C1 segment of cervical spinal cord (tissue), 14 donors: ENCODE measurements around the gene ZNF14.
A peak's percentile ranks its signal among the peaks of the same experiment; 100 is the strongest.
"Not testable (repeated sequence)": the region's sequence is repeated elsewhere in the genome, so short reads cannot be mapped to it uniquely, and the experiment has no call there.

Experiments
- DNase-seq, 14 donors: peaks; one replicate each; lab custom pipeline; 2025; lab: John Stamatoyannopoulos, UW

The ZNF14 gene

GRCh38 chr19:19732579-19733501 lies at the start of gene ZNF14:
Gene ZNF14, minus strand, starts transcription at chr19:19733112. Its CDS starts 154 bp downstream, at chr19:19732958.
- peak; percentile 31 to 92 (median 86) for DNase-seq

DNA sequence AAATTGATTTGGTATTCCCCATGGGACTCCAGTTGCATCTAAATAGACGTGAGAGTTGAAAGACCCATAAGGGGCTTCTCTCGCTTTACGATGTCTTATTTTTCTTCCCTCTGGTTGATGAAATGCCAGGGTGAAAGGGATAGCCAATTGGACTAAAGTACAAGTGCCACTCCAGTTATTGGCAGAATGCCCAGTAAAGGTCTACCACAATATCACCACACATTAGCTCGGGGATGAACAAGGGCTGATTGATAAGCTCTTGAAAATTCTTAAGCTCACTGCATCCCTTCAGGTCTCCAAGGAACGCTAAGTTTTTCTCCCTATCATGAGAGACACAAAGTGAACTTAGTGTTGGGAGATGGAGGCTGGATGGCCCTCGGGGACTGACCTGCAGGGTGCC lies 48.9 kb upstream of the ZNF14 start:
- peak in 2 of 14 donors; percentile 0 to 4 for DNase-seq

DNA sequence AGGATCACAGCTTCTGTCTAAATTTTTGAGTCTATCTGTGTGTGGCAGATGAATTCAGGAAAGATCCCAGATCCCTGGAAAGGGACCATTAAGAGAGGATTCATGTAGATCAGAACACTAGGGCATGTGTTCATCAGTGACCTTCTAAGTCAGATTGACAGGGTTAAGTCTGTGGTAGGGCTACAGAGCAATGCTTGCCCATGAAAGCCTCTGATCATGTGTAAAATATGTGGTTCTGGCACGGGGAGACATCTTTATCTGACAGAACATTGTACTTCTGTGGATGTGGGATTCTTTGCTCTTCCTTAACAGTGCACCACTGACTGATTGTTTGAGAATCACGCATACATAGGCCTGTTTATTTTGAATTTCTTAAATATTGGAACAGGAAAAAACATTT lies 45.8 kb upstream of the ZNF14 start:
- DNase-seq, result no peak

DNA sequence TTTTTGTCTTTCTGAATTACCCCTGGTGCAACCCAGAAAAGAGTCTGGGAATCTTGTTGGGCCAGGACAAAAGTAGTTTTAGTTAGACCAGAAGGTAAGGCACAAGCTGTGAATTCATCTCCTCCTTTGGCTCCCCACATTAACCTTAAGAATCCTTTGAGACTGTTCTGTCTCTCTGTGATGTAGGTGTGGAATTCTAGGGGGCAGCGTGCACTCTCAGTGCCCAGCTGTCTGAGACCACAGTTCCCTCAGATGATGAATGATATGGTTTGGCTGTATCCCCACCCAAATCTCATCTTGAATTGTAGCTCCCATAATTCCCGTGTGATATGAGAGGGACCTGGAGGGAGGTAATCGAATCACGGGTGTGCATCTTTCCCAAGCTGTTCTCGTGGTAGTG lies 44.8 kb upstream of the ZNF14 start:
- no peak for DNase-seq

DNA sequence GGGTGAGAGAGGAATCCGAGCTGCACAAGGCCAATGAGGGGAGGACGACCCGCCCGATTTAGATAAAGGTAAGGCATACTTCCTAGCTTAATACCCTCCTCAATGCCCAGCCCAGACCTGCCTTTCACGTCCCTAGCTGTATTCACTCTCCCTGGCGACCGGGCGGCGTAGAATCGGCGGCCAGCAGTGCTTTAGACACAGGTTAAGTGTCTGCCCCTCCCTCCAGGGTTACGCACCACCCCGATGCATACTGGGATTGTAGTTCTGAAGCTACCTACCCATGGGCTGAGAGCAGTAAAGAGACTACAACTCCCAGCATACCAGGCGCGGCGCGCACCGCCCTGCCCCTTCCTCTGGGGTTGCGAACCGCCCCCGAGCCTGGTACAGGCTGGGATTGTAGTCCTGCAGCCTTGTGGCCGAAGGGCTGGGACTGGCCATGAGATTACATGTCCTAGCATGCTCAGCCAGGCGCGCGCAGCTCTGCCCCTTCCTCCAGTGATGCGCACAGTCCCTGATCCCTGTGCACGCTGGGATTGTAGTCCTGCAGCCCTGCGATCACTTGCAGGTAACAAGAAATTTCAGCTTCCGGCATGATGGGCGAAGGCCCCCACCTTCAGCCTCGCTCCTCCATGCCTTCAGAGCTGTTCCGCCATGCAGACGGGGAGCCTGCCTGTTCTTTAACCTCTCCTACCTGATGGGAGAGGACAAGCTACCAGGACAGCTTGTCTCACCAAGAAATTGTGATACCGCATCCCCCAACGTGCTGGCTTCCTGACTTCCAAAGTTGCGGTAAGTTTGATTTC lies 43.5 kb upstream of the ZNF14 start:
- DNase-seq, result peak; percentile 49 to 100 (median 96)

DNA sequence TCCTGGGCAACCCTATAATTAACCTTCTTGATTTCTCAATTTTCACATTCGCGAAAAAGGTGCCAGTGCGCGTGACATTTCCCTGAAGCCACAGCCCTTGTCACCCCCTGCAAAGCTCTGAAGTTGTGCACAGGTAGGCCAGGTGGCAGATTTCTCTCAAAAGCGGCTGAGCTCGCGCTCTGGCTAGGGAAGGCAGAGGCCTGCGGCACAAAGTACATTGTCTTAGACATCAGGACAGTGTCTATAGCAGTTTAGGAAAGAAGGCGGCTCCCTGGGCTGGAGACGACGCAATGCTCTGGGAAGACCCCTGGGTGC lies 42.9 kb upstream of the ZNF14 start:
- DNase-seq, result no peak

GRCh38 chr19:19774354-19775033 lies 41.6 kb upstream of the ZNF14 start:
- DNase-seq, result no peak

- DNase-seq, result not testable (repeated sequence)
Measured at GRCh38 chr19:19771963-19772362, 39.1 kb upstream of the ZNF14 start.

DNA sequence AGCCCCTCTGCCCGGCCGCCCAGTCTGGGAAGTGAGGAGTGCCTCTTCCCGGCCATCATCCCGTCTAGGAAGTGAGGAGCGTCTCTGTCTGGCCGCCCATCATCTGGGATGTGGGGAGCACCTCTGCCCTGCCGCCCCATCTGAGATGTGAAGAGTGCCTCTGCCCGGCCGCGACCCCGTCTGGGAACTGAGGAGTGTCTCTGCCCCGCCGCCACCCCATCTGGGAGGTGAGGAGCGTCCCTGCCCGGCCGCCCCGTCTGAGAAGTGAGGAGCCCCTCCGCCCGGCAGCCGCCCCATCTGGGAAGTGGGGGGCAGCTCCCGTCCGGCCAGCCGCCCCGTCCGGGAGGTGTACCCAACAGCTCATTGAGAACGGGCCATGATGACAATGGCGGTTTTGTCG lies 37.1 kb upstream of the ZNF14 start:
- DNase-seq, result not testable (repeated sequence)

DNA sequence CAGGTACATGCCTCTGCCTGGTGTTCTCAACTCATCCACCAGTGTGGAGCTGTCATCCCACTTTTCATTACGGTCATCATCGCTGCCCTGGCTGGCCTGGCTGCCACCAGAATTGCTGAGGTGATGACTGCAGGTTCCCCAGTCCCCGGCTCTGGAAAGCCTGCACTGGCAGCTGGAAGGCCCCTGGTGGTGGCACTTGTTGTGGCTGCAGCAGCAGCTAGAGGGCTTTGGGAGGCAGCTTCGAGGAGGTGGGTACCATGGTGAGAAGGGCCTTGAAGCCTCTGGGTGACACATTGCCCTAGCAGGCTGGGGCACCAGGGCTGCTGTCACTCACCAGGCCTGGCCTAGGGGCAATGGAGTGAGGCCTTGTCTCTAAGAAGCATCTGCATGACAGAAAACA lies 25.3 kb upstream of the ZNF14 start:
- DNase-seq, result no peak

- DNase-seq, result no peak
Measured at GRCh38 chr19:19752760-19753403, 20.0 kb upstream of the ZNF14 start.

GRCh38 chr19:19751846-19752245 lies 18.9 kb upstream of the ZNF14 start:
- DNase-seq, result no peak

- DNase-seq, result no peak
Measured at GRCh38 chr19:19750842-19751790, 18.2 kb upstream of the ZNF14 start.

DNA sequence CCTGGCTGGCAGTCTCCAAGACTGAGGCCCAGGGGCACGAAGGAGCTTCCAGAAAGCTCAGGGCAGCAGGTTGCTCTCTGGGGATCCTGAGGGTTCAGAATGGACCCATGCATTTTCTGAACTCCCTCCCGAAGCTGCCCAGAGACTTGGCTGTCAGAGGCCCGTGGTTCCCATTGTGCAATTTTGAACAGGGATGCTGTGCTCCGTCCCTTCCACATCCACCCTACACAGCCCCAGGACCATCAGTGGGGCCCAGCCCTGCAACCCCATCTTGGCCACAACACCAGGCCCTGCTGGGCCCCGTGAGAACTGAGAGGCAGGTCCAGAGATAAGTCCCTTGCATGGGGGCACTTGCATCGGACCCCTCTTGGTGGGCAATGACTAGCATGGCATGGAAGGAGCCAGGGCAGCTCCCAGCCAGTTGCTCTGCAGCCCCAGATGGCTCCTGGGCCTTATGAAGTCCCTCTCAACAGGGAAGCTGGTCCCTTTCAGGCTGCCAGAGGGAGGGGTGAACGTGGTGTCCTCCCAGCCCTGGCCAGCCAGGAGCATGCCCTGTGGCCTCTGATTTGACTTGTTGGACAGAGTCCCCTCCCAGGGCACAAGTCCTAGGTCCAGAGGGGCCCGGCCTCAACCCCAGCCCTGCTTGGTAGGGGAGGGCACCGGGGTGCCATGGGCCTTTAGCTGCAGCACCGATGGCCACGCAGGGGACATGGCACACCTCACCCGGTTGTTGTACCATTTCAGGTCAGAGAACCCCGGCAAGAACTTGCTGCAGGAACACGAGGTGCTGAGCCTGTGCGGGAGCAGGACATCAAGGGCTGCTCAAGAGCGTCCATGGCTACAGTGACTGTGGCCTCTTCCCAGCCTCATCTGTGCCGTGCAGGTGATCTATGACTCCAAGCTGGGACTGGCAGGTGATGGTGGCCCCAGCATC lies 17.3 kb upstream of the ZNF14 start:
- DNase-seq, result no peak

GRCh38 chr19:19749117-19749907 lies 16.4 kb upstream of the ZNF14 start:
- no peak for DNase-seq

DNA sequence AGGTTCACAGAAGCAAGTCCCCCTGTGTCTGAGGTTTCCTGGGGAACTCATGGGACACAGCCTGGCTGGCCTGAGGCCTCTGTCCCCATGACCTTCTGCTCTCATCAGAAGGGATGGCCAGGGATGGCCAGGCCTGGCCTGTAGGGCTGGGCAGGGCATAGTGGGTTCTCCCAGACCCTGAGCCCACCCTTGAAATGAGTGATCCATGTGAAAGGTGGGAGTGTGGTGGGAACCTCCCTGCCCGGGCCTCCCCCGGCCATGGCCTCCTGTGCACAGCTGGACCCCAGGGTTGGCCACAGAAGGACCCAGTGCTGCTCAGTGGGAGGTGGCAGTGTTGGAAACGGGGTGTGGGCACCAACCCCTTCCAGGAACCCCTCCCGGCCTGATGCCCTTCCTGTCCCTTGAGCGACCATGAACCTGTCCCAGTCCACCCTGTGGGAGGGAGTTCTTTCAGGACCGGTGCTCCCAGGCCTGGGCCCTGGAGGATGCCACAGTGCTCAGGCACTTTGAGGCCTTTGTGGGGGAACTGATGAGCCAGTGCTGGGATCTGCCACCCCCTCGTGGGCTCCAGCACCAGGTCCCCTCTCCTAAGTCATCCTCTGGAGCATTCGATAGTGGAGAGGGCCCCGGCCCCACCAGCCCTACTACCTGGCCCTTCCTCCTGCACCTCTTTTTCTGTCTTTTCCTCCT lies 15.5 kb upstream of the ZNF14 start:
- no peak for DNase-seq

GRCh38 chr19:19747357-19748220 lies 14.7 kb upstream of the ZNF14 start:
- DNase-seq, result no peak
